IMR-90 (cell line): ENCODE data around the gene TLCD2. TPM values are rescaled to one million over a fixed set of nuclear protein-coding genes. Genes with fewer than 3 reads are reported as not detected.

Experiments
- ATAC-seq: fragments of 200-7000 bp; cut with Tn5 transposase; 2 replicates; pipeline ENCODE4 v1.9.1; 2020; ENCODE audit warnings: low read depth, mild to moderate bottlenecking, moderate library complexity
- BruUV-seq: library from RNA; stranded (reverse); fragments of 400-500 nt; replicated peaks from 2 replicates; lab custom pipeline; 2021; lab: Mats Ljungman, UMichigan
- CTCF ChIA-PET: fragments of 300-600 bp; formaldehyde crosslinking; extraction: SDS; loops from one replicate; lab custom pipeline; 2021; ENCODE audit warnings: antibody characterized with exemption; lab: Yijun Ruan, JAX
- POLR2A ChIA-PET: fragments of 300-600 bp; sonication (Branson Sonifier 250); formaldehyde crosslinking; loops from one replicate; lab custom pipeline; 2022; ENCODE audit warnings: antibody characterized with exemption; ENCODE audit not compliant: unreplicated experiment; lab: Charles Lee
- DNase-seq: peaks from one replicate; pipeline ENCODE4 v3.0.0; 2013
- H2AFZ ChIP-seq: replicated peaks from 2 replicates; pipeline ENCODE3; 2013; ENCODE audit warnings: low read length, mild to moderate bottlenecking; ENCODE audit not compliant: poor library complexity
- H2AK5ac ChIP-seq: 2 replicates; pipeline ENCODE4 v1.6.1; 2013; ENCODE audit warnings: low read depth, low read length, inconsistent platforms
- H2AK9ac ChIP-seq: replicated peaks from 2 replicates; pipeline ENCODE3; 2013; ENCODE audit warnings: mild to moderate bottlenecking, low read depth, low read length, moderate library complexity; ENCODE audit not compliant: poor library complexity
- H2BK120ac ChIP-seq: 2 replicates; pipeline ENCODE4 v1.6.1; 2013; ENCODE audit warnings: low read depth, low read length, inconsistent platforms
- H2BK15ac ChIP-seq: 3 replicates; pipeline ENCODE4 v1.6.1; 2013; ENCODE audit warnings: low read depth, low read length, inconsistent platforms
- H2BK20ac ChIP-seq: 2 replicates; pipeline ENCODE4 v1.6.1; 2013; ENCODE audit warnings: low read depth, mild to moderate bottlenecking, inconsistent platforms, low read length, moderate library complexity
- H2BK5ac ChIP-seq: 2 replicates; pipeline ENCODE4 v1.6.1; 2013; ENCODE audit warnings: mild to moderate bottlenecking, low read depth, low read length, inconsistent platforms; ENCODE audit not compliant: poor library complexity, severe bottlenecking
- H3K14ac ChIP-seq: replicated peaks from 2 replicates; pipeline ENCODE4 v1.6.1; 2013; ENCODE audit warnings: low read depth, low read length, inconsistent platforms
- H3K18ac ChIP-seq: 2 replicates; pipeline ENCODE4 v1.6.1; 2013; ENCODE audit warnings: low read depth, low read length, control low read depth
- H3K23ac ChIP-seq: 2 replicates; pipeline ENCODE4 v1.6.1; 2013; ENCODE audit warnings: low read depth, low read length, inconsistent platforms
- H3K27ac ChIP-seq: 2 replicates; pipeline ENCODE4 v1.5.1; 2013; ENCODE audit warnings: mild to moderate bottlenecking, control low read depth, low read length; ENCODE audit not compliant: insufficient read depth
- H3K27me3 ChIP-seq: 2 replicates; pipeline ENCODE4 v1.6.1; 2013; ENCODE audit warnings: low read length; ENCODE audit not compliant: control insufficient read depth, insufficient read depth
- H3K36me3 ChIP-seq: 2 replicates; pipeline ENCODE4 v1.6.1; 2013; ENCODE audit warnings: low read length, mixed read lengths; ENCODE audit not compliant: control insufficient read depth, insufficient read depth
- H3K4ac ChIP-seq: 2 replicates; pipeline ENCODE4 v1.6.1; 2013; ENCODE audit warnings: low read depth, low read length, inconsistent platforms
- H3K4me1 ChIP-seq: 2 replicates; pipeline ENCODE4 v1.6.1; 2013; ENCODE audit warnings: low read length, mixed read lengths; ENCODE audit not compliant: control insufficient read depth, insufficient read depth
- H3K4me2 ChIP-seq: 2 replicates; pipeline ENCODE4 v1.6.1; 2013; ENCODE audit warnings: low read depth, mild to moderate bottlenecking, control low read depth, low read length, moderate library complexity
- H3K4me3 ChIP-seq: 2 replicates; pipeline ENCODE4 v1.5.1; 2013; ENCODE audit warnings: low read depth, mild to moderate bottlenecking, control low read depth, low read length, moderate library complexity; ENCODE audit not compliant: insufficient read depth
- H3K56ac ChIP-seq: 2 replicates; pipeline ENCODE4 v1.6.1; 2013; ENCODE audit warnings: low read length, inconsistent platforms; ENCODE audit not compliant: insufficient read depth; ENCODE audit errors: extremely low read depth
- H3K79me1 ChIP-seq, 2 experiments: 2 replicates each; pipeline ENCODE4 v1.6.1; 2013; ENCODE audit warnings: low read length in 2 of 2, inconsistent platforms in 1 of 2, low read depth in 1 of 2
- H3K9ac ChIP-seq: 2 replicates; pipeline ENCODE4 v1.6.1; 2013; ENCODE audit warnings: low read depth, low read length, control low read depth
- H3K9me1 ChIP-seq: 2 replicates; pipeline ENCODE4 v1.6.1; 2013; ENCODE audit warnings: low read length, inconsistent platforms; ENCODE audit not compliant: insufficient read depth
- H3K9me3 ChIP-seq: 2 replicates; pipeline ENCODE4 v1.6.1; 2013; ENCODE audit warnings: low read length; ENCODE audit not compliant: control insufficient read depth, insufficient read depth
- H4K20me1 ChIP-seq: 2 replicates; pipeline ENCODE4 v1.6.1; 2013; ENCODE audit warnings: low read length, inconsistent platforms; ENCODE audit not compliant: insufficient read depth
- H4K5ac ChIP-seq: 2 replicates; pipeline ENCODE4 v1.6.1; 2013; ENCODE audit warnings: mild to moderate bottlenecking, low read depth, low read length, control low read depth
- H4K8ac ChIP-seq, 2 experiments: 2 replicates each; pipeline ENCODE4 v1.6.1; 2013; ENCODE audit warnings: low read depth in 2 of 2, low read length in 2 of 2, control low read depth in 1 of 2, inconsistent platforms in 1 of 2
- H4K91ac ChIP-seq: 2 replicates; pipeline ENCODE4 v1.6.1; 2013; ENCODE audit warnings: low read depth, low read length, inconsistent platforms; ENCODE audit not compliant: insufficient read depth
- BHLHE40 ChIP-seq: fragments of 150-350 bp; IDR thresholded peaks from 2 replicates; pipeline ENCODE4 v1.6.1; 2016; ENCODE audit warnings: mild to moderate bottlenecking, low read depth, low read length
- CEBPB ChIP-seq: IDR thresholded peaks from 2 replicates; pipeline ENCODE4 v1.6.1; 2012; ENCODE audit warnings: low read depth, low read length, improper control_type of control experiment
- CHD1 ChIP-seq: IDR thresholded peaks from 2 replicates; pipeline ENCODE4 v1.6.1; 2012; ENCODE audit warnings: low read depth, low read length, improper control_type of control experiment
- CTCF ChIP-seq: conservative IDR thresholded peaks from 2 replicates; pipeline ENCODE4 v1.5.1; 2012; ENCODE audit warnings: mild to moderate bottlenecking, low read depth, low read length, improper control_type of control experiment
- FOS ChIP-seq: fragments of 150-350 bp; IDR thresholded peaks from 2 replicates; pipeline ENCODE4 v1.6.1; 2016; ENCODE audit warnings: low read depth, low read length
- MAFK ChIP-seq: IDR thresholded peaks from 2 replicates; pipeline ENCODE4 v1.6.1; 2012; ENCODE audit warnings: low read depth, low read length, improper control_type of control experiment
- MAZ ChIP-seq: IDR thresholded peaks from 2 replicates; pipeline ENCODE4 v1.6.1; 2012; ENCODE audit warnings: low read depth, mild to moderate bottlenecking, low read length, improper control_type of control experiment, moderate library complexity, borderline replicate concordance
- MXI1 ChIP-seq: IDR thresholded peaks from 2 replicates; pipeline ENCODE4 v1.6.1; 2012; ENCODE audit warnings: low read depth, mild to moderate bottlenecking, low read length, moderate library complexity, borderline replicate concordance
- NFE2L2 ChIP-seq: fragments of 150-350 bp; IDR thresholded peaks from 2 replicates; pipeline ENCODE4 v1.6.1; 2016; ENCODE audit warnings: low read depth, mild to moderate bottlenecking, low read length
- POLR2A ChIP-seq: IDR thresholded peaks from 2 replicates; pipeline ENCODE4 v1.6.1; 2012; ENCODE audit warnings: mild to moderate bottlenecking, low read depth, low read length
- RCOR1 ChIP-seq: IDR thresholded peaks from 2 replicates; pipeline ENCODE4 v1.6.1; 2012; ENCODE audit warnings: mild to moderate bottlenecking, low read length, improper control_type of control experiment; ENCODE audit not compliant: insufficient replicate concordance
- RFX5 ChIP-seq: IDR thresholded peaks from 2 replicates; pipeline ENCODE4 v1.8.0; 2012; ENCODE audit warnings: low read depth, mild to moderate bottlenecking, low read length, moderate library complexity
- SMC3 ChIP-seq: fragments of 150-350 bp; IDR thresholded peaks from 2 replicates; pipeline ENCODE4 v1.6.1; 2016; ENCODE audit warnings: low read depth, mild to moderate bottlenecking, antibody characterized with exemption, low read length, moderate library complexity
- USF2 ChIP-seq: fragments of 150-350 bp; IDR thresholded peaks from 2 replicates; pipeline ENCODE4 v1.6.1; 2017; ENCODE audit warnings: mild to moderate bottlenecking, antibody characterized with exemption, low read length, low read depth
- WGBS, 2 experiments: methylation state at CpG; one replicate each; pipeline versions ENCODE4 v1.1.5 to v1.1.7; 2013; ENCODE audit warnings: missing lambda C conversion rate in 2 of 2; ENCODE audit not compliant: insufficient read length in 1 of 2; ENCODE audit errors: extremely low coverage in 2 of 2; 5-methylcytosine and 5-hydroxymethylcytosine counted together
- dilution Hi-C: fragments of 300-500 bp; cut with HindIII; formaldehyde crosslinking; loops from one replicate; pipeline ENCODE4 v1.14.3; 2018; ENCODE audit warnings: low sequenced_read_pairs; ENCODE audit not compliant: unreplicated experiment
- in situ Hi-C: fragments of 300-500 bp; cut with MboI; formaldehyde crosslinking; loops from 3 replicates; pipeline ENCODE4 v1.14.3; 2019; ENCODE audit warnings: low sequenced_read_pairs, inconsistent platforms, mixed read lengths
- intact Hi-C: fragments of 100-400 bp; cut with micrococcal nuclease; formaldehyde crosslinking; loops from 2 replicates; pipeline ENCODE4 v1.10.0; 2022
- polyA plus RNA-seq, 3 experiments: library from polyadenylated mRNA; depleted of rRNA; stranded (reverse); fragments of >200 nt; gene quantifications; 2 replicates each; pipeline ENCODE4 v1.2.3, GENCODE V29; 2012; ENCODE audit warnings: low replicate concordance in 1 of 3
- total RNA-seq: library from RNA; depleted of rRNA; stranded (reverse); fragments of >200 nt; gene quantifications from 2 replicates; pipeline ENCODE4 v1.2.3, GENCODE V29; 2012

Gene TLCD2
- total and polyA plus RNA-seq, 2 of the 4 experiments (the other 2 are of a cell fraction) = 0.72 to 1.2 TPM

GRCh38 chr17:1713160-1713877, 3.1 kb upstream of the TLCD2 start:
- in situ Hi-C loops (loop anchor here (25.0 kb wide), 1 partner anchor 324 kb away; the partner anchor contains the start of genes DPH1, OVCA2 and RTN4RL1), intact Hi-C loops (no loop called here), dilution Hi-C loops (no loop called here)
- Histone ChIP-seq H2BK120ac (peak overlapping the region; percentile 67; the same call in 1 of the 2 replicates), H3K4me1 (peaks cover 28% of the 10 kb centered on the region), H2BK20ac (no peak overlapping the region), H3K4me2 (peak overlapping the region; percentile 86), H3K4ac (peak overlapping the region; percentile 94), H3K36me3 (peaks cover 32% of the 10 kb centered on the region), H3K27me3 (no peaks in the 10 kb centered on the region), H2AK9ac (peak overlapping the region; percentile 32), H2AFZ (no peak overlapping the region), H3K4me3 (peak overlapping the region; percentile 56), H3K56ac (peak overlapping the region; percentile 96), H4K91ac (peak overlapping the region; percentile 84), H3K9me1 (peaks cover 12% of the 10 kb centered on the region), H4K5ac (peak overlapping the region; percentile 5; the same call in 1 of the 2 replicates), H2AK5ac (peak overlapping the region; percentile 75), H3K14ac (peak overlapping the region; percentile 98; the same call in 1 of the 2 replicates), H2BK15ac (peak overlapping the region; percentile 15; the same call in 1 of the 3 replicates), H3K23ac (peak overlapping the region; percentile 85), H3K9ac (peak overlapping the region; percentile 94), H4K20me1 (peaks cover 54% of the 10 kb centered on the region), H3K9me3 (no peaks in the 10 kb centered on the region), H4K8ac (peak overlapping the region; percentile 26 to 73; a peak in 2 of 4 replicates), H3K79me1 (peaks cover 0 to 61% of the 10 kb centered on the region in 2 experiments; a peak in 2 of 4 replicates), H3K18ac (peak overlapping the region; percentile 67; the same call in 1 of the 2 replicates), H3K27ac (peak overlapping the region; percentile 97), H2BK5ac (peak overlapping the region; percentile 89)
- POLR2A ChIA-PET = no interaction called here
- 60% methylated on average over 1 of the region's 10 CpGs; no CpG with 5 or more reads in 1 of the 2 experiments for WGBS, 2 experiments
- BruUV-seq = TSS peak; percentile 46
- no peak for ATAC-seq
- CTCF ChIA-PET = interaction anchor here (0.9 to 1.4 kb wide), 2 partner anchors 44 to 71 kb away, joined by 5 read pairs; no protein-coding TSS in a partner anchor
- no peak for DNase-seq
- TF ChIP-seq SMC3 (no peak), POLR2A (no peak), MAFK (no peak), MAZ (no peak), CTCF (no peak), CHD1 (no peak), NFE2L2 (no peak), USF2 (no peak), FOS (no peak), RFX5 (no peak), MXI1 (no peak), CEBPB (no peak), BHLHE40 (no peak), RCOR1 (no peak)
